NCI-H2227 (cell line): ENCODE data around the gene ZNF583.

Experiments used
- DNase-seq: peaks from one replicate; lab custom pipeline; 2025; ENCODE audit not compliant: unreplicated experiment; lab: John Stamatoyannopoulos, UW

Gene ZNF583

DNA sequence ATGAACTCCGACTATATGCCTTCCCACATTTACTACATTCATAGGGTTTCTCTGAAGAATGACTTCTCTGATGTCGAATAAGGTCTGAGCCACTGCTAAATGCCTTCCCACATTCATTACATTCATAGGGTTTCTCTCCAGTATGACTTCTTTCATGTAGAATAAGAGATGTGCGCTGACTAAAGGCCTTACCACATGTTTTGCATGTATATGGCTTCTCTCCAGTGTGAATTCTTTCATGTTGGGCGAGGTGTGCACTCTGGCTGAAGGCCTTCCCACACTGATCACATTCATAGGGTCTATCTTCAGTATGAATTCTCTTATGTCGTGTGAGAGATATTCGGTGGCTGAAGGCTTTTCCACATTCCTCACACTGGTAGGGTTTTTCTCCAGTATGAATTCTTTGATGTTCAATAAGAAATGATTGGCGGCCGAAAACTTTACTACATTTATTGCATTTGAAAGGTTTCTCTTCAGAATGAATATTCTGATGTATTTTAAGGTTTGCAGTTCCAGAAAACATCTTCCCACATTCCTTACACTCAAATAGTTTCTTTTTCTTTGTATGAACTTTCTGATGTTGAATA, 37.2 kb downstream of the ZNF583 start:
- no peak for DNase-seq

DNA sequence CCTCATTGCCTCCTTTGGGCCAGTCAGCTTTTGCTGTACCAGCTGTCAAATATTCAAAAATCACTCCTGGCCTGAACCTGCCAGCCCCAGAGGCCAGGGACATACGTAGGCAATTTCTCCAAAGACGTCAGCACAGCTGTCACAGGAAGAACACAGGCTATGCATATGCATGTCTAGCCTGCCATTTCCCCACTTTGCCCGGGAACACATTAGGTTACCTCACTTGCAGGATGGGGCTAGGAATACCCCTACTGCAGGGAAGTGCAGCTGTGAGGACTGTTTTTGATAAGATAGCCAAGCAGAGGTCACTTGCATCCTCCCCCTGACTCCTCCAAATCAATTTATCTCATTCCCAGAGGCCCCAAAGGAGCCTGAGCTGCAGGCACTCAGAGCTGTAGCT, 70.2 kb downstream of the ZNF583 start:
- DNase-seq: no peak

DNA sequence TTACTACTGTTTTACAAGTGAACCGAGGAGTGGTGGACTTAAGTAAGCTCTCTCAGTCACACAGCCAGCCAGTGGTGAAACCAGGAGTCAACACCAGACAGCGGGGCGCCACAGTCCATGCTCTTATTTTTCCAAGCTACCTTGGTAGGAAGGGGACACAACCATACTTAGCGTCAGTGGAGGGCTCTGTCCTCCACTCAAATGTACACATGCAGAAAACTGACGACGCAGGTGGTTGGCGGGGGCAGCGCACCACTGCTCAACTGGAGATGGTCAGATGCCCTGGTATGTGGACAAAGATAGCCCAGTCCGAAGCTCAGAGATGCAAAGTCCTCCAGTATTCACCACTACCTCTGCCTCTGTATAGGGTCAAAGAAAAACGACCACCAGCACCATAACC, 72.0 kb downstream of the ZNF583 start:
- DNase-seq: no peak
